ENCODE data around the gene HCFC1R1. TPM values are rescaled to one million over a fixed set of nuclear protein-coding genes. Genes with fewer than 3 reads are reported as not detected.

Gene HCFC1R1
- total and polyA plus RNA-seq, 2 donors (not counting 1 experiment from before 2014, with no cell fraction given) = 17.9 to 24.8 TPM

GRCh38 chr16:3047387-3047720, 23.6 kb upstream of the HCFC1R1 start:
- no peak overlapping the region for H2AFZ ChIP-seq (ENCODE audit: insufficient read depth, low read depth, low read length, poor library complexity, severe bottlenecking)
- no peaks in the 10 kb centered on the region for H4K20me1 ChIP-seq (ENCODE audit: control insufficient read depth, insufficient read depth, low read length, poor library complexity, severe bottlenecking)
- CTCF ChIA-PET = interaction anchor here (0.8 to 1.9 kb wide), 5 partner anchors 11 to 82 kb away, joined by 3 to 10 read pairs (median 6); no protein-coding TSS in a partner anchor
- no peaks in the 10 kb centered on the region for H3K79me2 ChIP-seq (ENCODE audit: control insufficient read depth, insufficient read depth, low read length)
- no peaks in the 10 kb centered on the region for H3K36me3 ChIP-seq (replicated peaks in 1 of 2; ENCODE audit: control extremely low read depth in 1 of 2, control insufficient read depth in 1 of 2, extremely low read depth in 1 of 2, insufficient read depth in 2 of 2, low read length in 1 of 2)
- POLR2A ChIA-PET = interaction anchor here (0.7 kb wide), 1 partner anchor 73 kb away, joined by 6 read pairs; no protein-coding TSS in a partner anchor
- Mint-ChIP-seq H3K27ac (no peak overlapping the region), H3K4me3 (peak overlapping the region; percentile 71), H3K27me3 (peaks cover 30% of the 10 kb centered on the region), H3K9me3 (ENCODE audit: insufficient read depth) (no peaks in the 10 kb centered on the region), H3K4me1 (peaks cover 14% of the 10 kb centered on the region)
- H3K9me3 ChIP-seq (ENCODE audit: control extremely low read depth in 1 of 3, control insufficient read depth in 2 of 3, insufficient read depth in 1 of 3, low read length in 2 of 3) = peaks cover 0 to 23% (median 0%) of the 10 kb centered on the region in 3 donors
- TF ChIP-seq EZH2 (IDR thresholded peaks at IDR 0.05; ENCODE audit: borderline replicate concordance, insufficient read depth, low read depth, low read length, poor library complexity, severe bottlenecking) (no peak), CTCF (IDR thresholded peaks at IDR 0.05) (no peak)
- 15% methylated on average over 13 of the region's 13 CpGs for WGBS (ENCODE audit: insufficient coverage)
- ATAC-seq (ENCODE audit: low read depth) (no peak), DNase-seq (no peak)
- H3K27ac ChIP-seq (ENCODE audit: low read length in 2 of 2) = no peak overlapping the region
- intact Hi-C loops (cut with micrococcal nuclease) = loop anchor here (5.0 kb wide), 1 partner anchor 125 kb away; no protein-coding TSS in a partner anchor
- peaks cover 21% of the 10 kb centered on the region in 2 donors for H3K4me1 ChIP-seq (ENCODE audit: control insufficient read depth in 2 of 2, insufficient read depth in 2 of 2, low read length in 2 of 2)
- no peak overlapping the region for H3K4me3 ChIP-seq (ENCODE audit: control extremely low read depth in 1 of 5, extremely low read depth in 1 of 5, insufficient read depth in 1 of 5, low read depth in 2 of 5, low read length in 4 of 5)
- H3K27me3 ChIP-seq (replicated peaks in 1 of 4; ENCODE audit: control extremely low read depth in 1 of 4, control insufficient read depth in 3 of 4, insufficient read depth in 4 of 4, low read length in 3 of 4) = peaks cover 0 to 68% (median 34%) of the 10 kb centered on the region in 4 experiments
- H3K4me2 ChIP-seq (replicated peaks; ENCODE audit: low read depth, low read length, poor library complexity, severe bottlenecking) = peak overlapping the region; percentile 100
- no peak overlapping the region for H3K9ac ChIP-seq (ENCODE audit: low read length)

GRCh38 chr16:3046641-3047386, 23.1 kb upstream of the HCFC1R1 start:
- Histone ChIP-seq H3K4me1 (ENCODE audit: control insufficient read depth in 2 of 2, insufficient read depth in 2 of 2, low read length in 2 of 2) (peaks cover 21% of the 10 kb centered on the region in 2 donors), H2AFZ (ENCODE audit: insufficient read depth, low read depth, low read length, poor library complexity, severe bottlenecking) (peak overlapping the region; percentile 51), H3K9me3 (ENCODE audit: control extremely low read depth in 1 of 3, control insufficient read depth in 2 of 3, insufficient read depth in 1 of 3, low read length in 2 of 3) (peaks cover 0 to 23% (median 0%) of the 10 kb centered on the region in 3 donors), H4K20me1 (ENCODE audit: control insufficient read depth, insufficient read depth, low read length, poor library complexity, severe bottlenecking) (no peaks in the 10 kb centered on the region), H3K27ac (ENCODE audit: low read length in 2 of 2) (no peak overlapping the region), H3K27me3 (replicated peaks in 1 of 4; ENCODE audit: control extremely low read depth in 1 of 4, control insufficient read depth in 3 of 4, insufficient read depth in 4 of 4, low read length in 3 of 4) (peaks cover 0 to 68% (median 34%) of the 10 kb centered on the region in 4 experiments), H3K79me2 (ENCODE audit: control insufficient read depth, insufficient read depth, low read length) (no peaks in the 10 kb centered on the region), H3K36me3 (replicated peaks in 1 of 2; ENCODE audit: control extremely low read depth in 1 of 2, control insufficient read depth in 1 of 2, extremely low read depth in 1 of 2, insufficient read depth in 2 of 2, low read length in 1 of 2) (no peaks in the 10 kb centered on the region), H3K4me3 (ENCODE audit: control extremely low read depth in 1 of 5, extremely low read depth in 1 of 5, insufficient read depth in 1 of 5, low read depth in 2 of 5, low read length in 4 of 5) (peak overlapping the region in 3 of 5 experiments; percentile 53 to 72 (median 58)), H3K4me2 (replicated peaks; ENCODE audit: low read depth, low read length, poor library complexity, severe bottlenecking) (peak overlapping the region; percentile 100), H3K9ac (ENCODE audit: low read length) (peak overlapping the region; percentile 67)
- peaks cover 11% of the 10 kb centered on the region for H3K4me1 Mint-ChIP-seq
- DNase-seq = peak; percentile 32
- intact Hi-C loops (cut with micrococcal nuclease) = loop anchor here (5.0 kb wide), 1 partner anchor 125 kb away; no protein-coding TSS in a partner anchor
- POLR2A ChIA-PET = no interaction called here
- TF ChIP-seq CTCF (IDR thresholded peaks at IDR 0.05) = no peak
- peak; percentile 57 for TF ChIP-seq EZH2 (IDR thresholded peaks at IDR 0.05; ENCODE audit: borderline replicate concordance, insufficient read depth, low read depth, low read length, poor library complexity, severe bottlenecking)
- no peaks in the 10 kb centered on the region for H3K9me3 Mint-ChIP-seq (ENCODE audit: insufficient read depth)
- ATAC-seq (ENCODE audit: low read depth) = no peak
- H3K27me3 Mint-ChIP-seq = peaks cover 30% of the 10 kb centered on the region
- CTCF ChIA-PET = interaction anchor here (0.8 to 1.8 kb wide), 4 partner anchors 12 to 55 kb away, joined by 3 to 10 read pairs (median 8); no protein-coding TSS in a partner anchor
- peak overlapping the region; percentile 71 for H3K4me3 Mint-ChIP-seq
- 4% methylated on average over 50 of the region's 54 CpGs for WGBS (ENCODE audit: insufficient coverage)
- H3K27ac Mint-ChIP-seq = no peak overlapping the region
